K562 (cell line): ENCODE results near the gene RASAL1. TPM values are rescaled to one million over a fixed set of nuclear protein-coding genes. Genes with fewer than 3 reads are reported as not detected.

ENCODE experiments used
- ATAC-seq: fragments of 200-7000 bp; cut with Tn5 transposase; 3 replicates; pipeline ENCODE4 v1.9.1; 2020; ENCODE audit warnings: moderate library complexity
- BruUV-seq: library from RNA; stranded (reverse); fragments of 400-500 nt; replicated peaks from 2 replicates; lab custom pipeline; 2021; lab: Mats Ljungman, UMichigan
- CTCF ChIA-PET: fragments of 300-600 bp; formaldehyde crosslinking; extraction: SDS; loops from one replicate; lab custom pipeline; 2021; ENCODE audit warnings: low intra/inter-chr PET ratio; lab: Yijun Ruan, JAX
- POLR2A ChIA-PET: fragments of 300-600, 350-650 bp; sonication (Branson Sonifier 250); formaldehyde crosslinking; extraction: SDS; loops from one replicate; lab custom pipeline; 2021; ENCODE audit warnings: antibody characterized with exemption, inconsistent platforms; lab: Yijun Ruan, JAX
- DNase-seq, 4 experiments: peaks; one replicate each; pipeline versions ENCODE4 v3.0.0 to v3.0.0-alpha.2; 2011 to 2018; ENCODE audit warnings: low spot score in 3 of 4, mixed read lengths in 3 of 4; ENCODE audit errors: extremely low read depth in 1 of 4
- FAIRE-seq: peaks from 2 replicates; lab custom pipeline; 2011; peaks lifted over from hg19 to GRCh38; lab: Jason Lieb, UNC
- H2AFZ ChIP-seq: 2 replicates; pipeline ENCODE4 v1.6.0; 2011; ENCODE audit warnings: low read depth, low read length, control low read depth, inconsistent platforms
- H3K27ac ChIP-seq: fragments of 200-600 bp; 3 replicates; pipeline ENCODE4 v1.8.0; 2011; ENCODE audit warnings: low read depth, mild to moderate bottlenecking, control low read depth, inconsistent platforms, low read length, moderate library complexity, mixed read lengths; ENCODE audit errors: extremely low read depth
- H3K27me3 ChIP-seq, 2 experiments: fragments of 300-600 bp in 1 of 2; 2 replicates in 1 of 2; 3 replicates in 1 of 2; pipeline versions ENCODE4 v1.6.0 to v1.8.0; 2011; ENCODE audit warnings: inconsistent platforms in 2 of 2, low read length in 2 of 2, mild to moderate bottlenecking in 1 of 2, mixed read lengths in 1 of 2, moderate library complexity in 1 of 2; ENCODE audit not compliant: control insufficient read depth in 2 of 2, insufficient read depth in 2 of 2
- H3K36me3 ChIP-seq: fragments of 300-600 bp; 3 replicates; pipeline ENCODE4 v1.8.0; 2011; ENCODE audit warnings: mild to moderate bottlenecking, low read length, inconsistent platforms; ENCODE audit not compliant: control insufficient read depth, insufficient read depth
- H3K4me1 ChIP-seq, 2 experiments: fragments of 200-600 bp in 1 of 2; replicated peaks in 1 of 2; 2 replicates in 1 of 2; 3 replicates in 1 of 2; pipeline versions ENCODE4 v1.5.1 to v1.8.0; 2011; ENCODE audit warnings: inconsistent platforms in 2 of 2, low read length in 2 of 2, mild to moderate bottlenecking in 1 of 2, mixed read lengths in 1 of 2, moderate library complexity in 1 of 2; ENCODE audit not compliant: control insufficient read depth in 2 of 2, insufficient read depth in 2 of 2
- H3K4me2 ChIP-seq: 2 replicates; pipeline ENCODE4 v1.6.1; 2011; ENCODE audit warnings: low read length, control low read depth, inconsistent platforms, mixed read lengths; ENCODE audit not compliant: insufficient read depth
- H3K4me3 ChIP-seq: fragments of 200-600 bp; sonication (generic), shearing (Covaris generic); 2 replicates; pipeline ENCODE4 v1.5.1; 2016; ENCODE audit warnings: control low read depth, inconsistent platforms
- H3K79me2 ChIP-seq: fragments of 200-600 bp; 3 replicates; pipeline ENCODE4 v1.8.0; 2011; ENCODE audit warnings: low read length, inconsistent platforms; ENCODE audit not compliant: control insufficient read depth, insufficient read depth
- H3K9ac ChIP-seq, 2 experiments: 2 replicates each; pipeline versions ENCODE4 v1.6.0 to v1.6.1; 2011; ENCODE audit warnings: low read depth in 2 of 2, low read length in 2 of 2, control low read depth in 1 of 2, inconsistent platforms in 1 of 2, mild to moderate bottlenecking in 1 of 2, mixed read lengths in 1 of 2; ENCODE audit not compliant: insufficient read depth in 1 of 2
- H3K9me1 ChIP-seq: one replicate; pipeline ENCODE4 v1.6.0; 2011; ENCODE audit warnings: inconsistent platforms, mild to moderate bottlenecking, low read length, moderate library complexity; ENCODE audit not compliant: control insufficient read depth, insufficient read depth
- H3K9me3 ChIP-seq: replicated peaks from 2 replicates; pipeline ENCODE4 v1.5.1; 2011; ENCODE audit warnings: low read depth, low read length, inconsistent platforms; ENCODE audit not compliant: control insufficient read depth, insufficient read depth
- H4K20me1 ChIP-seq: replicated peaks from 2 replicates; pipeline ENCODE4 v1.6.1; 2011; ENCODE audit warnings: low read length, inconsistent platforms, mixed read lengths; ENCODE audit not compliant: control insufficient read depth, insufficient read depth
- BCOR ChIP-seq: fragments of 450-650 bp; IDR thresholded peaks from 2 replicates; pipeline ENCODE4 v1.6.1; 2016
- NBN ChIP-seq: fragments of 450-650 bp; IDR thresholded peaks from 2 replicates; pipeline ENCODE4 v1.6.1; 2016; ENCODE audit warnings: low read depth, mild to moderate bottlenecking
- SPI1 ChIP-seq: IDR thresholded peaks from 2 replicates; pipeline ENCODE4 v1.6.1; 2011; ENCODE audit warnings: low read depth, low read length, control low read depth, borderline replicate concordance
- ZC3H11A ChIP-seq: IDR thresholded peaks from 2 replicates; pipeline ENCODE4 v1.6.1; 2012; ENCODE audit warnings: low read depth, low read length, improper control_type of control experiment
- ZNF274 ChIP-seq: IDR thresholded peaks from 2 replicates; pipeline ENCODE4 v1.6.1; 2011; ENCODE audit warnings: low read depth, mild to moderate bottlenecking, low read length, moderate library complexity, borderline replicate concordance
- ZNF778 ChIP-seq: fragments of 450-650 bp; formaldehyde crosslinking; IDR thresholded peaks from 2 replicates; pipeline ENCODE4 v1.4.0; 2020; ENCODE audit warnings: mild to moderate bottlenecking, moderate library complexity
- ZNF780A ChIP-seq: fragments of 250-450 bp; sonication (Bioruptor Pico); IDR thresholded peaks from 2 replicates; pipeline ENCODE4 v1.5.0; 2021; ENCODE audit warnings: mild to moderate bottlenecking
- WGBS: fragments of 100-300 bp; shearing (Covaris generic); methylation state at CpG from one replicate; pipeline ENCODE4 v1.1.6; 2016; ENCODE audit warnings: low coverage, mixed read lengths; ENCODE audit not compliant: insufficient coverage; ENCODE audit errors: missing lambda C conversion rate; 5-methylcytosine and 5-hydroxymethylcytosine counted together
- in situ Hi-C: fragments of 300-500 bp; cut with MboI; formaldehyde crosslinking; loops from 4 replicates; pipeline ENCODE4 v1.15.0; 2018; ENCODE audit warnings: inconsistent platforms, mixed read lengths
- intact Hi-C: fragments of 100-400 bp; cut with micrococcal nuclease; formaldehyde crosslinking; loops from 2 replicates; pipeline ENCODE4 v1.14.2; 2022
- polyA plus RNA-seq, 8 experiments: library from polyadenylated mRNA; depleted of rRNA in 4 of 8; stranded (reverse) in 5 of 8; unstranded in 3 of 8; fragments of >200 nt; fragmentation: Nextera tagmentation in 2 of 8; fragmentation: Illumina TruSeq in 1 of 8; extraction: Ambion mirVana in 2 of 8; extraction: Trizol in 1 of 8; gene quantifications; 2 replicates each; pipeline versions ENCODE4 v1.2.1 to v1.2.3, GENCODE V29; 2011 to 2014; ENCODE audit warnings: inconsistent platforms in 1 of 8, missing spikeins in 1 of 8
- total RNA-seq, 7 experiments: library from RNA; depleted of rRNA in 6 of 7; stranded (reverse); fragments of >200 nt in 6 of 7; fragmentation: Illumina TruSeq in 2 of 7; extraction: Trizol in 2 of 7; gene quantifications; 2 replicates each; pipeline versions ENCODE4 v1.2.1 to v1.2.3, GENCODE V29; 2011 to 2021; ENCODE audit warnings: low replicate concordance in 1 of 7

Gene RASAL1
- total and polyA plus RNA-seq, 9 of the 15 experiments (the other 6 are each of a cell fraction or from before 2014, with no cell fraction given) = 0.06 to 0.16 (median 0.14) TPM; not detected in 6

- H3K9ac ChIP-seq = no peak overlapping the region
- intact Hi-C loops (no loop called here), in situ Hi-C loops (no loop called here)
- no peak overlapping the region for H2AFZ ChIP-seq
- DNase-seq (no peak), ATAC-seq (no peak), FAIRE-seq (no peak)
- H3K4me2 ChIP-seq = no peak overlapping the region
- H3K27ac ChIP-seq = no peak overlapping the region
- H3K27me3 ChIP-seq = peaks cover 0 to 4% of the 10 kb centered on the region in 2 experiments; a peak in 1 of 5 replicates
- peaks cover 0 to 5% of the 10 kb centered on the region in 2 experiments; a peak in 2 of 5 replicates for H3K4me1 ChIP-seq
- 26% methylated on average over 5 of the region's 5 CpGs for WGBS
- no peaks in the 10 kb centered on the region for H3K9me1 ChIP-seq
- no peaks in the 10 kb centered on the region for H3K79me2 ChIP-seq
- H3K36me3 ChIP-seq = no peaks in the 10 kb centered on the region
- H3K4me3 ChIP-seq = no peak overlapping the region
- no peak for TF ChIP-seq ZNF778 (CRISPR knock-in tag)
- no peak for TF ChIP-seq ZNF780A
- TF ChIP-seq ZNF274 = no peak
- TF ChIP-seq NBN = no peak
- peak; percentile 10; the same call in 1 of the 2 replicates for TF ChIP-seq BCOR
- no peaks in the 10 kb centered on the region for H3K9me3 ChIP-seq
- no TSS peak for BruUV-seq
- no peaks in the 10 kb centered on the region for H4K20me1 ChIP-seq
- ChIA-PET POLR2A (interaction anchor here (0.6 kb wide), 1 partner anchor 1133 kb away, joined by 3 read pairs; no protein-coding TSS in a partner anchor), CTCF (no interaction called here)
These were observed 7.3 kb upstream of the RASAL1 start for GRCh38 chr12:113142886-113143332.

DNA sequence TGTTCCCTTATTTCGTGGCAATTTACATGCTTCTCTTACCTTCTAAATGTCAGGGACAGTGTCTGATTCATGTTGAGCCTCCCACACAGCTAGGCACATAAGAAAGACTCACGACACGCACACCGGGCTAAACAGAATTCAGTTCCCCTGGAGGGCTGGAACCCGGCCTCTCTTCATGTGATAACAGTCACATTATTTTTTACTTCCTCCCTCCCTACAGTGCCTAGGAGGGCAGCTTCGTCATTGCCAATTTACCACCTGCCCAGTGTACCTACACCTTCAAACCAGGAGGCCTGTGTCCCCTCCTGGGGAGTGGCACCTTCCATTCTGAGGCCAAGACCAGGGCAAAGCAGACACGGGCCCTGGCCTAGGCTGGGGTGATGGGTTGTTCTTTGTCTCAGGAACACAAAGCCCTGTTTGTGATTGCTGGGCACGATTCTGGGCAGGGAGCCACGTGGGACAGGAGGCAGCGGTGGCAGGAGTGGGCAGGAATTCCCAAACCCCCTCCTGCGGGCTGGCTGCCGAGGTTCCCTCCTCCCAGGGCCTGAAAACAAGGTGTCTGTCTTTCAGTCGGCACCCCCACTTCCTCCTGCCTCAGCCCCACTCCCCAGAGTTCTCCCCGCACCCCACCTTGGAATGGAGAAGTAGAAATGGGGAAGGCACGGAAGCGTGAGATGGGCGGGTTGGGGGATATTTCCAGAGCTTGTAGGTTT lies 6.8 kb upstream of the RASAL1 start:
- in situ Hi-C loops (no loop called here), intact Hi-C loops (no loop called here)
- H3K4me1 ChIP-seq = peaks cover 0 to 5% of the 10 kb centered on the region in 2 experiments; a peak in 2 of 5 replicates
- ChIA-PET CTCF (no interaction called here), POLR2A (interaction anchor here (0.6 kb wide), 1 partner anchor 1133 kb away, joined by 3 read pairs; no protein-coding TSS in a partner anchor)
- no peak overlapping the region for H3K4me3 ChIP-seq
- BruUV-seq = no TSS peak
- H3K27me3 ChIP-seq = peaks cover 0 to 4% of the 10 kb centered on the region in 2 experiments; a peak in 1 of 5 replicates
- no peaks in the 10 kb centered on the region for H3K79me2 ChIP-seq
- H2AFZ ChIP-seq = no peak overlapping the region; the same call in 1 of the 2 replicates
- ATAC-seq (no peak), DNase-seq (no peak), FAIRE-seq (peak; percentile 49)
- peak; percentile 19; the same call in 1 of the 2 replicates for TF ChIP-seq SPI1
- no peak for TF ChIP-seq ZC3H11A
- WGBS = 26% methylated on average over 16 of the region's 17 CpGs
- H3K36me3 ChIP-seq = no peaks in the 10 kb centered on the region
- no peaks in the 10 kb centered on the region for H3K9me1 ChIP-seq
- H3K4me2 ChIP-seq = no peak overlapping the region
- H3K9ac ChIP-seq = no peak overlapping the region
- H3K9me3 ChIP-seq = no peaks in the 10 kb centered on the region
- H4K20me1 ChIP-seq = no peaks in the 10 kb centered on the region
- H3K27ac ChIP-seq = no peak overlapping the region
